ENCODE data around the gene NECTIN4. TPM values are rescaled to one million over a fixed set of nuclear protein-coding genes. Genes with fewer than 3 reads are reported as not detected.

Gene NECTIN4
- total and polyA plus RNA-seq, 9 donors, result 0.07 to 4.4 (median 0.21) TPM; not detected in 3

GRCh38 chr1:161076410-161076809, 12.9 kb downstream of the NECTIN4 start:
- no peaks in the 10 kb centered on the region for H3K36me3 ChIP-seq
- no peaks in the 10 kb centered on the region for H3K9me3 ChIP-seq
- no peak for DNase-seq
- H3K27ac ChIP-seq, result no peak overlapping the region
- no peaks in the 10 kb centered on the region for H3K4me1 ChIP-seq (ENCODE audit: insufficient read depth)
- H3K27me3 ChIP-seq, result no peaks in the 10 kb centered on the region
- H3K4me3 ChIP-seq, result no peak overlapping the region
- intact Hi-C loops (cut with DNase I), result no loop called here
- TF ChIP-seq POLR2A (IDR thresholded peaks at IDR 0.05), result no peak

GRCh38 chr1:161074676-161075368, 14.5 kb downstream of the NECTIN4 start:
- no peak for DNase-seq
- intact Hi-C loops (cut with DNase I), result no loop called here
- 73 to 76% (median 75%) methylated on average over 12 of the region's 12 CpGs for WGBS, 3 donors

GRCh38 chr1:161073474-161074121, 15.8 kb downstream of the NECTIN4 start:
- Histone ChIP-seq H3K27ac (no peak overlapping the region), H3K4me3 (no peak overlapping the region), H3K4me1 (ENCODE audit: insufficient read depth) (no peaks in the 10 kb centered on the region), H3K36me3 (no peaks in the 10 kb centered on the region), H3K9me3 (no peaks in the 10 kb centered on the region), H3K27me3 (no peaks in the 10 kb centered on the region)
- DNase-seq, result no peak
- 65 to 83% (median 69%) methylated on average over 5 to 7 of the region's 7 CpGs for WGBS, 3 donors
- intact Hi-C loops (cut with DNase I), result no loop called here
- TF ChIP-seq EP300 (IDR thresholded peaks at IDR 0.05) (no peak), POLR2A (IDR thresholded peaks at IDR 0.05) (no peak), CTCF (IDR thresholded peaks at IDR 0.05) (no peak)

More at GRCh38 chr1:161074676-161075368, 14.5 kb downstream of the NECTIN4 start:
- TF ChIP-seq EP300 (IDR thresholded peaks at IDR 0.05), result no peak
- TF ChIP-seq POLR2A (IDR thresholded peaks at IDR 0.05), result no peak
- no peak for TF ChIP-seq CTCF (IDR thresholded peaks at IDR 0.05)
- Histone ChIP-seq H3K27me3 (no peaks in the 10 kb centered on the region), H3K36me3 (no peaks in the 10 kb centered on the region), H3K4me3 (no peak overlapping the region), H3K27ac (no peak overlapping the region), H3K4me1 (ENCODE audit: insufficient read depth) (no peaks in the 10 kb centered on the region), H3K9me3 (no peaks in the 10 kb centered on the region)

DNA sequence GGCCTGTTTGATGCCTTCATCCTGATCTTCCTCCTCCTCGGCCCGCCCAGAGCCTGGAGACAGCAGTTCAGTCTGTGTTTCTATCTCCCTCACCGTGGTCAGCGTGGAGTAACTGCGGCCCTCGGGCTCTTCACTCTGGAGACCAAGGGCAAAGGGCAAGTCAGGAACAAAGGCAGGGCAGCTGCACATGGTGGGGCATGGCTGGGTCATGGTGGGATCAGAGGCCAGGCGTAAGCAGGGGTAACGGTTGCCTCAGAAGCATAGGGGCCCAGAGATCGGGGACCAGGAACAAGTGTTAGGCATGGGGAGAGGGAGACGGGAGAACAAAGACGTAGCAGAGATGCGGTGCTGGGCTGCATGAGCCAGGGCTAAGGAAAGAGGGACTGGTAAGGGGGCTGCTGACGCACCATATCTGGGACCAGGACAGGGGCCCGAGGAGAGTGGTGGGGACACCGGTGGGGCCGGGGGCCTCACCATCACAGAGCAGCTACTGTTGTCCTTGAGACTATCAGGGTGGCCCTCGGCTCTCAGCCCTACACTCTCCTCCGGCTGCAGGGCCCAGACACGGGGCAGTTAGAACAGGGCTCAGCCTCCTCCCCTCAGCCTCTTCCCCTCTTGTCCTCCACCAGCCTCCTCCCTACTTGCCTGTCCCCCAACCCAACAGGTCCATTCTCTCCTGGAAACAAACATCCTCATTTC, 16.5 kb downstream of the NECTIN4 start:
- intact Hi-C loops (cut with DNase I), result no loop called here

More for the DNA sequence above, 16.5 kb downstream of the NECTIN4 start:
- no peak overlapping the region for H3K4me3 ChIP-seq
- WGBS, 3 donors, result 84 to 85% (median 84%) methylated on average over 19 of the region's 19 CpGs
- DNase-seq, result no peak
- no peak overlapping the region for H3K27ac ChIP-seq
- no peaks in the 10 kb centered on the region for H3K9me3 ChIP-seq
- TF ChIP-seq EP300 (IDR thresholded peaks at IDR 0.05) (no peak), POLR2A (IDR thresholded peaks at IDR 0.05) (no peak), CTCF (IDR thresholded peaks at IDR 0.05) (no peak)
- no peaks in the 10 kb centered on the region for H3K36me3 ChIP-seq
- H3K27me3 ChIP-seq, result no peaks in the 10 kb centered on the region
- H3K4me1 ChIP-seq (ENCODE audit: insufficient read depth), result no peaks in the 10 kb centered on the region
